GM18951 (cell line): ENCODE results near the gene ZNF773.
"Not testable (repeated sequence)": the region's sequence is repeated elsewhere in the genome, so short reads cannot be mapped to it uniquely, and the experiment has no call there.

Experiments
- POLR2A ChIP-seq: IDR thresholded peaks from 4 replicates; pipeline ENCODE4 v1.6.1; 2011; ENCODE audit warnings: mild to moderate bottlenecking; ENCODE audit not compliant: insufficient read length, insufficient read depth; ENCODE audit errors: extremely low read depth
- in situ Hi-C: fragments of 300-500 bp; cut with MboI; formaldehyde crosslinking; loops from one replicate; pipeline ENCODE4 v1.12.0; 2022; ENCODE audit warnings: low sequenced_read_pairs, mixed read lengths, inconsistent platforms; ENCODE audit not compliant: unreplicated experiment

ZNF773 gene

GRCh38 chr19:57499680-57500395 is at the start of gene ZNF773:
ZNF773 (plus strand) TSS chr19:57499938; CDS start chr19:57500081, 143 bp downstream.
- in situ Hi-C loops: not testable (repeated sequence)
- peak; percentile 91 for TF ChIP-seq POLR2A

- TF ChIP-seq POLR2A: no peak
- in situ Hi-C loops: no loop called here
These were observed 47.4 kb upstream of the ZNF773 start for GRCh38 chr19:57452307-57452706.

- in situ Hi-C loops: no loop called here
- no peak for TF ChIP-seq POLR2A
These were observed 33.9 kb upstream of the ZNF773 start for GRCh38 chr19:57465680-57466381.

- TF ChIP-seq POLR2A: no peak
- in situ Hi-C loops: no loop called here
These were observed 33.2 kb upstream of the ZNF773 start for GRCh38 chr19:57466489-57466888.

GRCh38 chr19:57473646-57474045 is 26.1 kb upstream of the ZNF773 start:
- TF ChIP-seq POLR2A: no peak
- in situ Hi-C loops: no loop called here

- peak; percentile 46 for TF ChIP-seq POLR2A
- in situ Hi-C loops: no loop called here
These were observed 22.3 kb upstream of the ZNF773 start, which contains the start of gene ZNF772 for GRCh38 chr19:57477191-57478008. ZNF772 (minus strand) TSS chr19:57477566; CDS start chr19:57477309, 257 bp downstream.

- peak; percentile 67 for TF ChIP-seq POLR2A
- in situ Hi-C loops: not testable (repeated sequence)
These were observed 12.1 kb upstream of the ZNF773 start, which contains the start of gene ZNF419 for GRCh38 chr19:57487477-57488298. ZNF419 (plus strand) TSS chr19:57487750; CDS start chr19:57487951, 201 bp downstream.

GRCh38 chr19:57488299-57488644 is 11.5 kb upstream of the ZNF773 start:
- in situ Hi-C loops: not testable (repeated sequence)

- in situ Hi-C loops: not testable (repeated sequence)
These were observed 432 bp upstream of the ZNF773 start for GRCh38 chr19:57499332-57499679.

GRCh38 chr19:57500400-57500799 is 662 bp downstream of the ZNF773 start:
- in situ Hi-C loops: not testable (repeated sequence)

GRCh38 chr19:57506163-57506562 is 6.4 kb downstream of the ZNF773 start:
- TF ChIP-seq POLR2A: no peak
- in situ Hi-C loops: no loop called here

GRCh38 chr19:57511484-57511883 is 11.7 kb downstream of the ZNF773 start:
- TF ChIP-seq POLR2A: no peak
- in situ Hi-C loops: no loop called here

GRCh38 chr19:57512845-57513244 is 13.1 kb downstream of the ZNF773 start:
- in situ Hi-C loops: no loop called here
- no peak for TF ChIP-seq POLR2A
